Umbilical cord (tissue), 2 donors: Measurements from ENCODE around the gene RPP30. TPM values are rescaled to one million over a fixed set of nuclear protein-coding genes. Genes with fewer than 3 reads are reported as not detected.

Experiments used
- DNase-seq: peaks from one replicate; pipeline ENCODE4 v3.0.0-alpha.2; 2015; ENCODE audit warnings: low spot score
- total RNA-seq: library from RNA; depleted of rRNA; stranded (reverse); fragments of >200 nt; gene quantifications from one replicate; pipeline ENCODE4 v1.2.3, GENCODE V29; 2014; ENCODE audit warnings: low replicate concordance; ENCODE audit not compliant: insufficient read depth

RPP30 gene
- total RNA-seq, result 24.1 TPM

- DNase-seq, result peak; percentile 90
Observed at GRCh38 chr10:90871766-90872647, at the start of gene RPP30. Gene RPP30 (plus strand): TSS chr10:90871974. CDS start chr10:90871987, 13 bp downstream.

- no peak for DNase-seq
Observed at GRCh38 chr10:90822508-90822907, 49.3 kb upstream of the RPP30 start.

GRCh38 chr10:90832111-90832510 lies 39.7 kb upstream of the RPP30 start:
- no peak for DNase-seq

- DNase-seq, result no peak
Observed at GRCh38 chr10:90834326-90834725, 37.4 kb upstream of the RPP30 start.

- no peak for DNase-seq
Observed at GRCh38 chr10:90837486-90837885, 34.3 kb upstream of the RPP30 start.

GRCh38 chr10:90842725-90843124 lies 29.0 kb upstream of the RPP30 start:
- DNase-seq, result no peak

GRCh38 chr10:90845726-90846125 lies 26.0 kb upstream of the RPP30 start:
- no peak for DNase-seq

GRCh38 chr10:90846746-90847145 lies 25.0 kb upstream of the RPP30 start:
- no peak for DNase-seq

- DNase-seq, result peak; percentile 79
Observed at GRCh38 chr10:90847436-90847835, 24.3 kb upstream of the RPP30 start.

GRCh38 chr10:90849956-90850749 lies 21.6 kb upstream of the RPP30 start:
- no peak for DNase-seq

- no peak for DNase-seq
Observed at GRCh38 chr10:90855126-90855525, 16.6 kb upstream of the RPP30 start.

GRCh38 chr10:90856261-90856660 lies 15.5 kb upstream of the RPP30 start:
- DNase-seq, result no peak

GRCh38 chr10:90856964-90857634 lies 14.7 kb upstream of the RPP30 start:
- DNase-seq, result no peak

- DNase-seq, result peak; percentile 53
Observed at GRCh38 chr10:90857635-90858460, 13.9 kb upstream of the RPP30 start, which contains the start of gene HTR7. Gene HTR7 (minus strand): TSS chr10:90858039. CDS start chr10:90857671, 368 bp downstream.

- peak; percentile 24 for DNase-seq
Observed at GRCh38 chr10:90858461-90858968, 13.3 kb upstream of the RPP30 start.

GRCh38 chr10:90859321-90859751 lies 12.4 kb upstream of the RPP30 start:
- no peak for DNase-seq

- no peak for DNase-seq
Observed at GRCh38 chr10:90860790-90861189, 11.0 kb upstream of the RPP30 start.

GRCh38 chr10:90862908-90863514 lies 8.8 kb upstream of the RPP30 start:
- peak; percentile 38 for DNase-seq

- DNase-seq, result peak; percentile 37
Observed at GRCh38 chr10:90865401-90865800, 6.4 kb upstream of the RPP30 start.

- DNase-seq, result no peak
Observed at GRCh38 chr10:90866050-90866598, 5.7 kb upstream of the RPP30 start.
